DMS53 treated with DMSO at 0.1 percent for 48 hours (cell line): Measurements from ENCODE around the gene NYAP1.

Source experiments
- DNase-seq: peaks from one replicate; lab custom pipeline; 2025; ENCODE audit not compliant: unreplicated experiment; lab: John Stamatoyannopoulos, UW

Gene NYAP1

DNA sequence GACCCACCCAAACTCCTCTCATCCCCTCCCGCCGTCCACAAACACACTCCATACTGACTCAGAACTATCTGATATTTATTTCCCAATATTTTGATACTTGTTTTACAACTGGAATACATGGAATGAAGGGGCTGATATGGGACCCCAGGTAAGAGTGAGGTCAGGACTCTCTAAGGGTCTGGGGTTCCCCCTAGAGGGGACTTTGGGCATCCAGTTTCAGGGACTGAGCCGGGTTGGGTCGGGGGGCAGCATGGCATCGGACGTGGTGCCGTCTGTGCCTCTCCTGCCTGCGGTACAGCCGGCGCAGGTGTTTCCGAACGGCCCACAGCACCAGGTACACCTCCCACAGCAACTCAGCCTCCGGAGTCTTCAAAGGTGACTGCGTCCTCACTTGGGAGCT lies 27.2 kb upstream of the NYAP1 start:
- DNase-seq = no peak

- no peak for DNase-seq
These were observed 26.7 kb upstream of the NYAP1 start for GRCh38 chr7:100457033-100457432.

GRCh38 chr7:100464210-100464660 lies 19.5 kb upstream of the NYAP1 start, which contains the start of gene SPACDR:
SPACDR (minus strand) TSS chr7:100464260; CDS start chr7:100464025, 235 bp downstream.
- DNase-seq = no peak

DNA sequence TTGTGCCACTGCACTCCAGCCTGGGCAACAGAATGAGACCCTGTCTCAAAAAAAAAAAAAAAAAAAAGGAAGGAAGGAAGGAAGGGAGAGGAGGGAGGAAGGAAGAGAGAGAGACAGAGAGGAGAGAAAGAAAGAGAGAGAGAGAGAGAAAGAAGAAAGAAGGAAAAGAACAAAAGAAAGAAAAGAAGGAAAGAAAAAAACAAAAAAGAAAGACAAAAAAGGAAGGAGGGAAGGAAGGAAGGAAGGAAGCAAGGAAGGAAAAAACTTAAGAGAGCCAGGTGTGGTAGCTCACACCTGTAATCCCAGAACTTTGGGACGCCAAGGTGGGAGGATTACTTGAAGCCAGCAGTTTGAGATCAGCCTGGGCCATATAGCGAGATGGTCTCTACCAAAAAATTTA lies 18.9 kb upstream of the NYAP1 start:
- DNase-seq = no peak

- no peak for DNase-seq
These were observed 18.4 kb upstream of the NYAP1 start for GRCh38 chr7:100465299-100465698.

GRCh38 chr7:100465702-100466311 lies 17.9 kb upstream of the NYAP1 start:
- no peak for DNase-seq

DNA sequence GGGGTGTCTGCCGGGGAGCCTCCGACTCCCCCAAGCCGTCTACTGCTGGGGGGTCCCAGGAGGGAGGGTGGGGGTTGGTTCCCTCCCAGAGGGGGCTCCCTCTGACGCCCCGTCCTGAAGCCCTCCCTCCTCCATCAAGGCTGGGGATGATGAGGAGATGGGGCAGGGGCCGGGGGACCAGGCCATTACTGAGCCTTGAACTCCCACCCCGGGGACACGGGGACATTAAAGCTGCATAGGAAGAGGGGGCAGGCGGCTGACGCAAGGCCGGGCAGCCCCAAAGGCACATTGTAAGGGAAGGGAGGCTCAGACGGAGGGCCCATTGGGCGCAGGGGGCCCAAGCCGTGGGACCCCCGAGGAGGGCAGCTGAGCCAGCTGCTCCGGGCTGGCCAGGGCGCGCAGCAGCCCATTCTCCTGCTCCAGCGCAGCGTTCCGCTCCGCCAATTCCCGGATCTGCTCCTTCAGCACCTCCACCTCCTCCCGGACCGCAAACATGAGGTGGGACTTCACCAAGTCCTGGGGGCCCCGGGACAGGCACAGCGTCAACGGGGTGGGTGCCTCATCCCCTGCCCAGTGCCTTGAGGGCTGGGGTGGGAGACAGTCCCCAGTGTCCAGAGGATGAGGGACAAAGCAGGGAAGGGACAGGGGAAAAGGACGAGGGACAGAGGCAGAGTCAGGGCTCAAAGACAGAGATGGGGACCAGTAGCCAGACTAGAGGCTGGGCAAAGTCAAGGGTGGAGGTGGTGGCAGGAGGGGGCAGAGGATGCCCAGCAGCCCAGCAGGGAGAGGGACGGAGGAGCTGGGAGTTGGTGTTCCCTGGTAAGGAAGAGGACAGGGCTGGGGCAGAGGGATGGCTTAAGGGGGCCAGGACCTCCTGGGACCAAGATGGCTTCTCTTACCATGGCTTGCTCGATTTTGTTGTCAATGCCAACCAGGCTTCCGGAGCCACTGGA lies 16.8 kb upstream of the NYAP1 start:
- DNase-seq = no peak

DNA sequence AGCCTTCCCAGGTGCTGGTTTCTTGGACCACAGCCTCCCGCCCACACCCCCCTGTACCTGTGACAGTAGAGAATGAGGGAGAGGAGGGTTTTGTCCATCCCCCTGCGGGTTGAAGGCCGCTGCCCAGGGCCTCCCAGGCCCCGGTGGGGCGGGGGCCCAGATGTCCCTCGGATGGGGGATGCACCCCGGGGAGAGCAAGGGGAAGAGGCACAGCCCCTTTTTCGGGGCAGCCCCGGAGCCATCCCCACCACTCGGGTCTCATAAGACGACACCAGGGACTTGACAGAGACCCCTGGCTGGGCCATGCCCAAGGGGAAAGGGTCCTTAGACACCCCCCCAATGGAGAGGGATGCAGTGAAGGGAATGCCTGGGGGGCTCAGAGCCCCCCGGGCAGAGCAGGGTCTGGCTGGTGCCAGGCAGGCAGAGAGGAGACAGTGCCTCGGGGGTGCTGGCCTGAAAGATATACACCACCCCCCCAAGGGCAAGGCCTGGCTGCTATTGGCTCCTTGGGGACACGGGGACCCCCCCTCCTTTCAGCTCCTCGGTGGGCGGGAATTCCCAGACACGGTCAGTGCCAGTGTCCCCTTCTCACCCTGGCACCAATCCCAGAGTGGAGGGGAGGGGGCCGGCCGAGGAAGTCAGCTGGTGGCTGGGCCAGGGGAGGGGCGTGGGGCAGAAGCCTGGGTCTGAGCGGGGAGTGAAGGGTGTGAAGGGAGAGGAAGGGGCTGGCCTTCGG lies 15.9 kb upstream of the NYAP1 start:
- no peak for DNase-seq

GRCh38 chr7:100469227-100470044 lies 14.3 kb upstream of the NYAP1 start:
- peak; percentile 63 for DNase-seq

DNA sequence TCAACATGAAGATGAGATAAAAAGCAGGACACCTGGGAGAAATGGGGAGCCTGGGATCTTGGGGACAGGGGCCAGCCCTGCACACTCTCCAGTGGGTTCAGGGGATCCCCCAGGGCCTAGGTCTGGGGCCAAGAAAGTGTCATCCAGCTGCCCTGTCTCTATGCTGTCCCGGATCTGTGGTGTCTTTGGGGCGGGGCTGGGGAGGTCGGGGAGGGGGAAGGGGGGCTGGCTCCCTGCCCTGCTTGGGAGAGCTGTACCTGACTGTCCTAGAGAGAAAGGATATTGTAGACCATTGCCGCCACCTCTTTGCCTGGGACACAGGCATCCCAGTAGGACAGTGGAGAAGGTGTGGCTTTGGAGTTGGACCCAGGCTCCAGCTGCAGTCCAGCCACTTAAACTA lies 12.7 kb upstream of the NYAP1 start:
- no peak for DNase-seq

GRCh38 chr7:100472121-100472851 lies 11.4 kb upstream of the NYAP1 start:
- DNase-seq = no peak

DNA sequence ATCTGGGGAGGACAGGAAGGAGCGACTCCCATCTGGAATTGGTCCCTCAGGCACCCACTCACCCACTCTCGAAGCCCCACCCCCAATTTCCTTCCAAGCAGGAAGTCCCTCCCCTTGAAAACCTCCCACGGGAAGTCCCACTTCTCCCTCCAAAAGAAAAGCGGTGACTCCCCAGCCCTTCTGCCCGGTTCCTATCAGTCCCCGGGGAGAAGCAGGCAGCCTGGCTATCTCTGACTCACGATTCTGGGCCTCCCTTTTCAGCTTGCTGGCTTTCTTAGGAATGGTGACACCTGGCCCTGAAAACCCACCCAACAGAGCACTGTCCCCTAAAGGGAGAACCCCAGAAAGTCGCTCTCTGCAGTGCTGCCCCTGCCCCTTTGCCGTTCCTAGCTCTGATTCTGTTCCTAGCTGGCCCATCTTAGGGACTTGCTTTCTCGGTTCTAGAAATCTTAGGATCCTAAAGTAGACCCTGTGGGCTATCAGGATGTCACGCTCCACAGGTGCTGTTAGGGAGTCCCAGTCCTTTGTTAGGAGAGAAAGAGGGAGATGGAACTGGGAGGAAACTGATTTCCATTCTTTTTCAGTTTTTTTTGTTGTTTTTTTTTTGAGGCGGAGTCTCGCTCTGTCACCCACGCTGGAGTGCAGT lies 10.8 kb upstream of the NYAP1 start:
- DNase-seq = no peak

- no peak for DNase-seq
These were observed 8.2 kb upstream of the NYAP1 start for GRCh38 chr7:100475549-100475948.

DNA sequence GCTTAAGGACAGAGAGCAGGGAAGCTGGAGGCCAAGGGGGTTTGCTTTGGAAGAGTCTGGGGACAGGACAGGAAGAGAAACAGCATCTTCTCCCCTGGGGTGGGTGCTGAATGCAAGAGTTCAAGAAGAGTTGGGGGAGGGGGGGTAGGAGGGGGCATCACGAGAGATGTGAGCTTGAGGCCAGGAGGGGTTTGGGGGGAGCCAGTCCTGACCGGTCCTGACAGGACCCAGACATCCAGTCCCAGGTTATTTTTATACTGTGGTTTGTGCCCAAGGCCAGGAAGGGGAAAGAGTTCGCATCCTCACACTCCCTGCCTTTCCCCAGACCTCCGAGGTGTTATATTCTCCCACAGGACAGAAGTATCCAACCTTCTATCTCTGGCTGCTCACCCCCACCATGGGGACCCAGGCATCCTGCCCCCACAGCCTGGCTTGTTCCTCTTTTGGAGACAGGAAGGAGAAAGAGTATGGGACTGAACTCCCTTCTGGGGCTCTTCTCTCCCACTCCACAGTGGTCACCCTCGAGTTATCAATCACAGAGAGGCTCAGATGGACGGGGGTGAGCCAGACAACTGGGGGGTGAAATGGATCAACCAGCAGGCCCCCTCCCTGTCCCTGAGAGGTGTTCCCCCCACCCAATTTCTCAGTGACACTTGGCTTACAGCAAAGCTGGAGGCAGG lies 7.5 kb upstream of the NYAP1 start:
- no peak for DNase-seq

DNA sequence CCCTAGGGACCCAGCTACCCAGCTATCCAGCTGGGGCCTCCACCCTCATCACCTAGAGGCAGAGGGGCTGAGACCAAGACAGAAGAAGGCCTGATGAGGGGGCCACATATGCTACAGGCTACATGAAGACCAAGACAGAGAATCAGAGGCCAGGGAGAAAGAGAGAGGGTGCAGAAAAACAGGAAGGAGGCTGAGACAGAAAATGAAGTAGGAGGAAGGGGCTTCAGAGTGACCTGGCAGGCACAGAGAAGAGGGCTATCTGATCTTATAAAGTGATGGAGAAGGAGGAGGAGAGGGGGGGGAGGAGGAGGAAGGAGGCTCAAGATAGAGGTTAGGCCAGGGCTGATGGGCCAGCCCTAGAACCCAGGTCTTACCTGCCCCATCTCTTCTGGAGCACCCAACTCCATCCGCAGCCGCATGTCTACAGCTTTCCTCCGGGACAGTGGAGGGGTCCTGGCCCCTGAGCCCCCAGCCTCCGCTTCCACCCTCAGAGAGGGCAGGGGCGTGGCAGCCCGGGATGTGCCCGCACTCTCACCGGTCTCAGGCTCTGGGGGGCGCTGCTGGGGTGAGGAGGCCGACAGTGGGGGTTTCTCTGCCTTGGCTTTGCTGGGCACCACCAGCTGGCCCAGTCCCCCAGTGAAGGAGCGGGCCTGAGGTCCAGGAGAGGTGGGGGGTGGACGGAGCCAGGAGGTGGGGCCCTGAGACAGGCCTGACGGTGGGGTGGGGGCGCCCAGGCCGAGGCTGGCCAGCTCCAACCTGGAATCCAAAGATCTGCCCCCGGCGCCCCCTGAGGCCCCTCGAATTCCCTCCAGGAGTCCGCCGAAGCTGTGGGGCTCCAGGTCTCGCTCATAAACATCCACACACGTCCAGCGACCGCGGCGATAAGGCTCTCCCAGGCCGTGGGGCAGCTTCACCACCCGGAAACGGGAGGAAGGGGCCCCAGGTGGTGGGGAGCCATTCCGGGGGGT lies 6.5 kb upstream of the NYAP1 start:
- no peak for DNase-seq

DNA sequence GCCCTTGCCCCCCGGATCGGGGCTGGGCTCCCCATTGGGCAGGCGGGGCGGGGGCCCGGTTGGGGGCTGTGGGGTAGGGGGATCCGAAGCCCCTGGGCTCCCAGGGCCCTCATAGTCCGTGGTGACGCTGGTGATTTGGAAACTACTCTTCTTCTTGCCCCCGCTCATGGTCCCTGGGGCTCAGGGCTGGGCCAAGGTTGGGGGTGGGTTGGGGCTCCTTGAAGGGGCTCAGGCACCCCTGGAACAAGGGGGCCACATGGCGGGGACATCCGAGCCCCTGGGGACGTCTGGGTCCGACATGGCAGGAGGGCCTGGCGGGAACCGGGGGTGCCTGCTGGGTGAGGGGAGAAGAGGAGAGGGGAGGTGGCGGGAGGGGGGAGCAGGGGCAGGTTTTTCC lies 5.9 kb upstream of the NYAP1 start:
- DNase-seq = no peak

GRCh38 chr7:100478958-100479660 lies 4.6 kb upstream of the NYAP1 start, which contains the start of gene TSC22D4:
TSC22D4 (minus strand) TSS chr7:100479214; CDS start chr7:100478038, 1,176 bp downstream.
- peak; percentile 86 for DNase-seq
